HepG2 (cell line): ENCODE data around the gene KLF5. TPM values are rescaled to one million over a fixed set of nuclear protein-coding genes. Genes with fewer than 3 reads are reported as not detected.

Experiments
- EEA1 ChIP-seq: sonication (generic); formaldehyde crosslinking; IDR thresholded peaks from 2 replicates; pipeline ENCODE4 v1.5.1; 2020; ENCODE audit warnings: mild to moderate bottlenecking, missing genetic modification reagents, borderline replicate concordance
- FOXC1 ChIP-seq: sonication (generic); formaldehyde crosslinking; IDR thresholded peaks from 2 replicates; pipeline ENCODE4 v1.8.0; 2022; ENCODE audit warnings: mild to moderate bottlenecking, missing genetic modification reagents, borderline replicate concordance
- GLI4 ChIP-seq: sonication (generic); formaldehyde crosslinking; IDR thresholded peaks from 2 replicates; pipeline ENCODE4 v1.5.1; 2020; ENCODE audit warnings: missing genetic modification reagents, mild to moderate bottlenecking, moderate library complexity, borderline replicate concordance
- HNF4G ChIP-seq, 2 experiments: sonication (generic) in 1 of 2; formaldehyde crosslinking in 1 of 2; IDR thresholded peaks; 2 replicates each; pipeline versions ENCODE4 v1.4.0 to v1.6.1; 2011 to 2020; ENCODE audit warnings: borderline replicate concordance in 2 of 2, low read depth in 2 of 2, mild to moderate bottlenecking in 2 of 2, low read length in 1 of 2, missing genetic modification reagents in 1 of 2, moderate library complexity in 1 of 2
- KLF11 ChIP-seq: IDR thresholded peaks from 2 replicates; pipeline ENCODE4 v1.6.1; 2016; ENCODE audit warnings: missing compliant biosample characterization
- NR1H2 ChIP-seq: sonication (generic); formaldehyde crosslinking; IDR thresholded peaks from 2 replicates; pipeline ENCODE4 v1.8.1; 2022; ENCODE audit warnings: low read depth, missing genetic modification reagents, borderline replicate concordance
- SCMH1 ChIP-seq: sonication (generic); formaldehyde crosslinking; IDR thresholded peaks from 2 replicates; pipeline ENCODE4 v1.9.0; 2021; ENCODE audit warnings: missing genetic modification reagents, mild to moderate bottlenecking, borderline replicate concordance
- SKI ChIP-seq: fragments of 450-650 bp; IDR thresholded peaks from one replicate; pipeline ENCODE4 v1.6.1; 2018; ENCODE audit warnings: mild to moderate bottlenecking; ENCODE audit not compliant: partially characterized antibody
- SNAI1 ChIP-seq: sonication (generic); formaldehyde crosslinking; IDR thresholded peaks from 2 replicates; pipeline ENCODE4 v1.5.0; 2020; ENCODE audit warnings: mild to moderate bottlenecking, missing genetic modification reagents, borderline replicate concordance
- YY1 ChIP-seq: IDR thresholded peaks from 2 replicates; pipeline ENCODE4 v1.6.1; 2011; ENCODE audit warnings: low read length, low read depth, moderate library complexity, mild to moderate bottlenecking; ENCODE audit not compliant: insufficient read depth, insufficient replicate concordance
- ZNF343 ChIP-seq: sonication (generic); formaldehyde crosslinking; IDR thresholded peaks from 2 replicates; pipeline ENCODE4 v1.4.0; 2020; ENCODE audit warnings: mild to moderate bottlenecking, missing genetic modification reagents
- ZNF441 ChIP-seq: sonication (generic); formaldehyde crosslinking; IDR thresholded peaks from 2 replicates; pipeline ENCODE4 v1.7.0; 2021; ENCODE audit warnings: missing genetic modification reagents, borderline replicate concordance
- ZNF713 ChIP-seq: sonication (generic); formaldehyde crosslinking; IDR thresholded peaks from 2 replicates; pipeline ENCODE4 v1.4.0; 2020; ENCODE audit warnings: mild to moderate bottlenecking, missing genetic modification reagents
- ZNF775 ChIP-seq: sonication (generic); formaldehyde crosslinking; IDR thresholded peaks from 2 replicates; pipeline ENCODE4 v1.4.0; 2020; ENCODE audit warnings: missing genetic modification reagents, mild to moderate bottlenecking, moderate library complexity, borderline replicate concordance
- polyA plus RNA-seq, 8 experiments: library from polyadenylated mRNA; depleted of rRNA in 3 of 8; stranded (reverse) in 7 of 8; unstranded in 1 of 8; fragments of >200 nt; fragmentation: Illumina TruSeq in 4 of 8; extraction: Trizol in 4 of 8; gene quantifications; 2 replicates each; pipeline versions ENCODE4 v1.2.1 to v1.2.3, GENCODE V29; 2011 to 2016; ENCODE audit warnings: low read depth in 4 of 8, missing spikeins in 1 of 8, mixed read lengths in 1 of 8; ENCODE audit not compliant: insufficient read depth in 1 of 8
- total RNA-seq, 5 experiments: library from RNA; depleted of rRNA; stranded (reverse); fragments of >200 nt; fragmentation: Illumina TruSeq; extraction: Trizol; gene quantifications; 2 replicates each; pipeline ENCODE4 v1.2.3, GENCODE V29; 2016; ENCODE audit warnings: low read depth in 1 of 5
- TF ChIP-seq, protein P1 (sequence below): sonication (generic); formaldehyde crosslinking; IDR thresholded peaks from 2 replicates; pipeline ENCODE4 v1.4.0; 2020; ENCODE audit warnings: missing genetic modification reagents
- TF ChIP-seq, protein P2 (sequence below): sonication (generic); formaldehyde crosslinking; IDR thresholded peaks from 2 replicates; pipeline ENCODE4 v1.4.0; 2020; ENCODE audit warnings: mild to moderate bottlenecking, missing genetic modification reagents
- TF ChIP-seq, protein P3 (sequence below): sonication (generic); formaldehyde crosslinking; IDR thresholded peaks from 2 replicates; pipeline ENCODE4 v1.9.0; 2021; ENCODE audit warnings: missing genetic modification reagents, mild to moderate bottlenecking, borderline replicate concordance
- TF ChIP-seq, protein P4 (sequence below): sonication (generic); formaldehyde crosslinking; IDR thresholded peaks from 2 replicates; pipeline ENCODE4; 2020; ENCODE audit warnings: missing genetic modification reagents, mild to moderate bottlenecking, borderline replicate concordance
- TF ChIP-seq, protein P5 (sequence below): sonication (generic); formaldehyde crosslinking; IDR thresholded peaks from 2 replicates; pipeline ENCODE4 v1.4.0; 2020; ENCODE audit warnings: missing genetic modification reagents, mild to moderate bottlenecking, borderline replicate concordance

KLF5 gene
- total and polyA plus RNA-seq, 2 of the 13 experiments (the other 11 are each of a cell fraction or from before 2014, with no cell fraction given): 1.7 to 9.2 TPM

DNA sequence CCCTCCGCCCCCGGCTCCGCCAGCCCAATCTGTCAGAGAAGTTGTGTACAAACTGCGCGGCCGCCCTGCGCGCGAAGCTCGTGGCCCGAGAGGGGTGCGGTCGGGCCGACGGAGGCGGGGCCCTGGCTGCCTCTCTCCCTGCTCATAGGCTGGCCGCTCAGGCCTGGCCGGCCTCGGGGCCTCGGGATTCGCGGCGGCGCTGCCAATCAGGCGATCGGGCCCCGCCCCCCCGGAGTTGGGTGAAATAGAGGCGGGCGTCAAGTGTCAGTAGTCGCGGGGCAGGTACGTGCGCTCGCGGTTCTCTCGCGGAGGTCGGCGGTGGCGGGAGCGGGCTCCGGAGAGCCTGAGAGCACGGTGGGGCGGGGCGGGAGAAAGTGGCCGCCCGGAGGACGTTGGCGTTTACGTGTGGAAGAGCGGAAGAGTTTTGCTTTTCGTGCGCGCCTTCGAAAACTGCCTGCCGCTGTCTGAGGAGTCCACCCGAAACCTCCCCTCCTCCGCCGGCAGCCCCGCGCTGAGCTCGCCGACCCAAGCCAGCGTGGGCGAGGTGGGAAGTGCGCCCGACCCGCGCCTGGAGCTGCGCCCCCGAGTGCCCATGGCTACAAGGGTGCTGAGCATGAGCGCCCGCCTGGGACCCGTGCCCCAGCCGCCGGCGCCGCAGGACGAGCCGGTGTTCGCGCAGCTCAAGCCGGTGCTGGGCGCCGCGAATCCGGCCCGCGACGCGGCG lies at the start of gene KLF5 (continued):
- 0 out of 2 replicates have a peak, but pooled peaks have one; percentile 80 for TF ChIP-seq KLF11 (CRISPR knock-in tag)
- 0 out of 2 replicates have a peak, but pooled peaks have one; percentile 43 for TF ChIP-seq ZNF713
- TF ChIP-seq, protein P1, sequence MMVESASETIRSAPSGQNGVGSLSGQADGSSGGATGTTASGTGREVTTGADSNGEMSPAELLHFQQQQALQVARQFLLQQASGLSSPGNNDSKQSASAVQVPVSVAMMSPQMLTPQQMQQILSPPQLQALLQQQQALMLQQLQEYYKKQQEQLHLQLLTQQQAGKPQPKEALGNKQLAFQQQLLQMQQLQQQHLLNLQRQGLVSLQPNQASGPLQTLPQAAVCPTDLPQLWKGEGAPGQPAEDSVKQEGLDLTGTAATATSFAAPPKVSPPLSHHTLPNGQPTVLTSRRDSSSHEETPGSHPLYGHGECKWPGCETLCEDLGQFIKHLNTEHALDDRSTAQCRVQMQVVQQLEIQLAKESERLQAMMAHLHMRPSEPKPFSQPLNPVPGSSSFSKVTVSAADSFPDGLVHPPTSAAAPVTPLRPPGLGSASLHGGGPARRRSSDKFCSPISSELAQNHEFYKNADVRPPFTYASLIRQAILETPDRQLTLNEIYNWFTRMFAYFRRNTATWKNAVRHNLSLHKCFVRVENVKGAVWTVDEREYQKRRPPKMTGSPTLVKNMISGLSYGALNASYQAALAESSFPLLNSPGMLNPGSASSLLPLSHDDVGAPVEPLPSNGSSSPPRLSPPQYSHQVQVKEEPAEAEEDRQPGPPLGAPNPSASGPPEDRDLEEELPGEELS (CRISPR knock-in tag): peak; percentile 48
- TF ChIP-seq ZNF775 (CRISPR knock-in tag): no peak
- TF ChIP-seq, protein P2, sequence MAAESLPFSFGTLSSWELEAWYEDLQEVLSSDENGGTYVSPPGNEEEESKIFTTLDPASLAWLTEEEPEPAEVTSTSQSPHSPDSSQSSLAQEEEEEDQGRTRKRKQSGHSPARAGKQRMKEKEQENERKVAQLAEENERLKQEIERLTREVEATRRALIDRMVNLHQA (CRISPR knock-in tag): no peak
- no peak for TF ChIP-seq YY1
- TF ChIP-seq, protein P3, sequence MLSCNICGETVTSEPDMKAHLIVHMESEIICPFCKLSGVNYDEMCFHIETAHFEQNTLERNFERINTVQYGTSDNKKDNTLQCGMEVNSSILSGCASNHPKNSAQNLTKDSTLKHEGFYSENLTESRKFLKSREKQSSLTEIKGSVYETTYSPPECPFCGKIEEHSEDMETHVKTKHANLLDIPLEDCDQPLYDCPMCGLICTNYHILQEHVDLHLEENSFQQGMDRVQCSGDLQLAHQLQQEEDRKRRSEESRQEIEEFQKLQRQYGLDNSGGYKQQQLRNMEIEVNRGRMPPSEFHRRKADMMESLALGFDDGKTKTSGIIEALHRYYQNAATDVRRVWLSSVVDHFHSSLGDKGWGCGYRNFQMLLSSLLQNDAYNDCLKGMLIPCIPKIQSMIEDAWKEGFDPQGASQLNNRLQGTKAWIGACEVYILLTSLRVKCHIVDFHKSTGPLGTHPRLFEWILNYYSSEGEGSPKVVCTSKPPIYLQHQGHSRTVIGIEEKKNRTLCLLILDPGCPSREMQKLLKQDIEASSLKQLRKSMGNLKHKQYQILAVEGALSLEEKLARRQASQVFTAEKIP (CRISPR knock-in tag): no peak
- no peak for TF ChIP-seq SCMH1 (CRISPR knock-in tag)
- no peak for TF ChIP-seq HNF4G (IDR thresholded peaks at IDR 0.05; ENCODE audit: borderline replicate concordance, low read depth, low read length)
- TF ChIP-seq HNF4G (CRISPR knock-in tag; IDR thresholded peaks at IDR 0.05; ENCODE audit: borderline replicate concordance, low read depth): peak; percentile 38; the same call in 1 of the 2 replicates
- TF ChIP-seq SKI: no peak
- TF ChIP-seq EEA1: no peak; the same call in 1 of the 2 replicates
- TF ChIP-seq SNAI1: no peak
- no peak; the same call in 1 of the 2 replicates for TF ChIP-seq GLI4 (CRISPR knock-in tag)
- TF ChIP-seq, protein P4, sequence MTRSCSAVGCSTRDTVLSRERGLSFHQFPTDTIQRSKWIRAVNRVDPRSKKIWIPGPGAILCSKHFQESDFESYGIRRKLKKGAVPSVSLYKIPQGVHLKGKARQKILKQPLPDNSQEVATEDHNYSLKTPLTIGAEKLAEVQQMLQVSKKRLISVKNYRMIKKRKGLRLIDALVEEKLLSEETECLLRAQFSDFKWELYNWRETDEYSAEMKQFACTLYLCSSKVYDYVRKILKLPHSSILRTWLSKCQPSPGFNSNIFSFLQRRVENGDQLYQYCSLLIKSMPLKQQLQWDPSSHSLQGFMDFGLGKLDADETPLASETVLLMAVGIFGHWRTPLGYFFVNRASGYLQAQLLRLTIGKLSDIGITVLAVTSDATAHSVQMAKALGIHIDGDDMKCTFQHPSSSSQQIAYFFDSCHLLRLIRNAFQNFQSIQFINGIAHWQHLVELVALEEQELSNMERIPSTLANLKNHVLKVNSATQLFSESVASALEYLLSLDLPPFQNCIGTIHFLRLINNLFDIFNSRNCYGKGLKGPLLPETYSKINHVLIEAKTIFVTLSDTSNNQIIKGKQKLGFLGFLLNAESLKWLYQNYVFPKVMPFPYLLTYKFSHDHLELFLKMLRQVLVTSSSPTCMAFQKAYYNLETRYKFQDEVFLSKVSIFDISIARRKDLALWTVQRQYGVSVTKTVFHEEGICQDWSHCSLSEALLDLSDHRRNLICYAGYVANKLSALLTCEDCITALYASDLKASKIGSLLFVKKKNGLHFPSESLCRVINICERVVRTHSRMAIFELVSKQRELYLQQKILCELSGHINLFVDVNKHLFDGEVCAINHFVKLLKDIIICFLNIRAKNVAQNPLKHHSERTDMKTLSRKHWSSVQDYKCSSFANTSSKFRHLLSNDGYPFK: peak; percentile 65; the same call in 1 of the 2 replicates
- TF ChIP-seq ZNF343: no peak
- TF ChIP-seq NR1H2: no peak
- peak; percentile 52; the same call in 1 of the 2 replicates for TF ChIP-seq FOXC1 (CRISPR knock-in tag)
- TF ChIP-seq, protein P5, sequence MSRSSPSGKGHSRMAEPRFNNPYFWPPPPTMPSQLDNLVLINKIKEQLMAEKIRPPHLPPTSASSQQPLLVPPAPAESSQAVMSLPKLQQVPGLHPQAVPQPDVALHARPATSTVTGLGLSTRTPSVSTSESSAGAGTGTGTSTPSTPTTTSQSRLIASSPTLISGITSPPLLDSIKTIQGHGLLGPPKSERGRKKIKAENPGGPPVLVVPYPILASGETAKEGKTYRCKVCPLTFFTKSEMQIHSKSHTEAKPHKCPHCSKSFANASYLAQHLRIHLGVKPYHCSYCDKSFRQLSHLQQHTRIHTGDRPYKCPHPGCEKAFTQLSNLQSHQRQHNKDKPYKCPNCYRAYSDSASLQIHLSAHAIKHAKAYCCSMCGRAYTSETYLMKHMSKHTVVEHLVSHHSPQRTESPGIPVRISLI (CRISPR knock-in tag): no peak
- peak; percentile 58; the same call in 1 of the 2 replicates for TF ChIP-seq ZNF441 (CRISPR knock-in tag)
